ENCODE data around the gene SLC15A5.

Gene SLC15A5

DNA sequence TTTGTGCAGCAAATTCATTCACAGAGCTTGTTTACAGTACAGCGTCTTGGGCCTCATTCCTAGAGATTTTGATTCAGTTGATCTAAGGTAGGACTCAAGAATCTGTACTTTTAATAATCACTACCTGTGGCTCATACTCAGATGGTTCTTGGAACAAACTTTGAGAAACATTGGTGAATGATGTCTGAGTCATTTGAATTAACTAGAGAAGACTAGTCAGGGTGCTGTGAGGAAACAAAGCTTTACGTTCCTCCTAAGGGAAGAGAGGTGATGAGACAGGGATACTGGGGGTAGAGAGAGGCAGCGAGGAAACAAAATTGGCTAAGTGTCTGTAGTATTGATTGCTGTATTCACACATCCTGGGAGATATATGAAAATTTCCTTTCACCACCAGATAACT is 109.4 kb downstream of the SLC15A5 start:
- no peak for FAIRE-seq

DNA sequence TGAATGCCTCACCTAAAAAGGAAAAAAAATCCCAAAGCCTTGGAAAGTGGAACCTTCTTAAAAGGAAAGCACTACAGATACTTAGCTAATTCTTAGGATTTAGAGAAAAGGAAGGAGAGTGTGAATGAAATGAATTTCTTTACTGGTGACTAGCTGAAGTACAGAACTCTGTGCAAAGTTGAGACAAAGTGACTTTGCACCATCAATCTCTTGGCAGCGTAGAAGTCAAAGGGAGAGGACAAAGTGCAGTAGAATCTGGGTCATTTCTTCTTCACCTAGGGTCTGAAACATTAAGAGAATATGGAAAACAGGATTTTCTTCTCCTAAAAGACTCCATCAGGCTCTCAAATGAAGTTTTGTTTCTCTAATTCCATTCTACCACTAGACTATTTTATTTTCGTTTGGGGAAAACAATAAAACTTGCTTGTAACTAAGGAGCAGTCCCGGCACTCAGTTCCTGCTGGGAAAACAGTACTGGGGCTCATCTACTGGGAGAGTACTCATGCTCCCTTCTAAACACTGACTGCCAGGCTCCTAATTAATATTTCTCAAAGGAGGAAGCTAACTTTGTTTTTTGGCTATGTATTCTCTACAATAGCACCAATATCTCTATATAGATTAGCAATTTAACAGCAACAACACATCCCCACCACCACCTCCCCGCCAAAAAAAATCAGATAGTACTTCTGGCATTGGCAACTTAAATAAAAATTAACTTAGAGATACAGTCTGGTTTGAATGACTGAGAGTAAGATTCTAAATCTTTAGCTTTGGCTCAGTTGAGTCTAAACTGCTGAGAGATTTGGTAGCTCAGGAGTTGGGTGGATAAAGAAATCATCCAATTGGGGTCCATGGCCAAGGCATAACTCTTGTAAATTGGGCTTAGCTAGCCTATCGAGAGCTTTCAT is 110.7 kb downstream of the SLC15A5 start:
- FAIRE-seq = no peak

DNA sequence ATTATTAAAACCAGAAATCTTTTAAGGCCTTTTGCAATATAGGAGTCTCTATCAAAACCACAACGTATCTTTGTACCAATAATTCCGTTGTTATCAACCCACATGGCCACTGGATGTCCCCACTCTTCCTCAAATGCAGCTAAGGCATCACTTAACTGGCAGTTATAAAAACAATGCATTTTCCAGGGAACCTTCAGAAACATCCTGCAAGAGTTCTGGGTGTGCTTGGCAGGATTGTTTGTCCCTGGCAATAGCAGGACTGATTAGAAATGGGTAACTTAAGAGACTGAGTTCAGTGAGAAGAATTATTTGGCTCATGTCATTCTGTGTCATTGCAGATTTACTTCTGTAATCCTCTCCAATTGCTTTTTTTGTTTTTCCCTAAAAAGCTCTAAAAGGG is 112.0 kb downstream of the SLC15A5 start:
- FAIRE-seq = no peak

DNA sequence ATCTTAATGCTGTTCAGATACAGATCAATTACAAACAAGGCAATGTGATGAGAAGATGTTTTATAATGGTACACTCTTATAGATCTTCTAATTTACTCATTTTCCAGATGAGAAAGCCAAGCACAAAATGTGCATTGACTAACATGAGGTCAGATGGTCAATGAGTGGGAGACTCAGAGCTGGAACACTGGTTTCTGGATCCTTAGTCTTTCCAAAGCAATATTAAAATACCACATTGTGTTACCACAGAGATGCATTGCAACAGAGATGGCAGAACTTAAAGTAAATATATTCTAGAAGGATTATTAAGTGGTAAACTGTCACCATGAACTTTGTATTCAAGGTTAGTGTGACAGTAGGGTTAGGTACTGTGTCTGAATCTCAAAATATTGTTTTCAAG is 113.6 kb downstream of the SLC15A5 start:
- no peak for FAIRE-seq

DNA sequence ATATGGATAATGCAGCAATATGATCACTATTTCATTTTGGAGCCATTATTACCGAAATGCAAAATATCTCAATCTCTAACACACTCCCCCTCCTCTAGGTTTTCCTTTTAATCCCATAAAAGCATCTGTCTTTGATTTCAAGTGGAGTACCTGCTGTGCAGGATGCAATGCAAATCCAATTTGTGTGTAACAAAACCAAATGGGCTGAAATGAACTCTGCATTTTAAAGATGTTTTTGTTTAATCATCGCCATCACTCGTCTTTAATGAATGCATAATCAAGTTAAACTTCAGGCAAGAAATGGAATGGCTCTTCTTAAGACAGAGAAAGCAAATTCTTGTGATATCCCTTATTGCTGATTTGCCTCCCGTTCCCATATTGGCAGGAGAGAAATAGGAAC is 114.3 kb downstream of the SLC15A5 start:
- no peak for FAIRE-seq

DNA sequence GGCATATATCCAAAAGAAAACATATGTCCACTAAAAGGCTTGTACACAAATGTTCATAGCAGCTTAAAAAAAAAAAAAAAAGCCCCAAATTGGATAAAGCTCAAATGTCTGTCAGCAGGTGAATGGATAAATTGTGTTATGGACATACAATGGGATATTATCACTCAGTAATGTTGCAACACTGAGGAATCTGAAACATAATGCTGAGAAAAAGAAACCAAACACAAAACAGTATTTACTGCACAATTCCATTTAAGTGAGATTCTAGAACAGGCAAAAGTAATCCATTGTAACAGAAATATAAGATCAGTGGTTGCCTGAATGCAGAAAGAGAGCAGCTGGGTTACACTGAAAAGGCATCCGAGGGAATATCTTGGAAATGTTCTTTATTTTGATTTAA is 117.9 kb downstream of the SLC15A5 start:
- no peak for FAIRE-seq

DNA sequence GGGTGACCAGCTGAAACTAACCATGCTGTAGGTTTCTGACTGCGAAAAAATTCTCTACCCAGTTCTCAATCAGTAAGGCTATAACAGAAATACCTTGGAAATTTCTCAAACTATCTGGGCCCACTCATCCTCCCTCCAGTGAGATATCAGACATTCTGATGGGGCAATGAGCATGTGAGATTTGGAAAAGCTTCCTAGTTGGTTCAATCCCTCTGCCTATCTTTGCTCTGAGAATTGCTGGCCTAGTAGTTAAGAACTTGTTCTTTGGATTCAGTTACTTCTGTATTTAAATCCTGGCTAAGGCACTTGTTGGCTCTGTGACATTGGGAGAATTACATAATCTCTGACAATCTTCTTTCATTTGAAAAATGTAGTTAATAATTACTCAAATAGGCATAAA is 119.4 kb downstream of the SLC15A5 start:
- no peak for FAIRE-seq

DNA sequence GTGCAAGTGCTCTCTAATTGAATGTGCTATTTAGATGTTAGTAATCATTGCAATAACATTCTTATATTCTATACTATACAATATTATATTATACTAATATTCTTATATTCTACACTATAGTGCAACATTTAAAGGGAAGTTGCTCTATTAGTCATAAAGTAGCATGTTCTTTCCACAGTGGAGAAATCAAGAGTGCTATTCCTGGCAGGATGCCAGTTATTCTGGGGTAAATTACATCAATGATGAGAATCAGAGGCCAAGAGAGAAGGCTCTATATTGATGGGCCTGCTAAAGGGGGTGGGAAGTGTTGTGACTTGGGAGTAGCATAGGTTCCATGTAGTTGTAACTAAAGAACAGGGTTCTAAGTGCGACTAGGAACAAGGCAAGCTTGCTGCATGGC is 121.5 kb downstream of the SLC15A5 start:
- no peak for FAIRE-seq

DNA sequence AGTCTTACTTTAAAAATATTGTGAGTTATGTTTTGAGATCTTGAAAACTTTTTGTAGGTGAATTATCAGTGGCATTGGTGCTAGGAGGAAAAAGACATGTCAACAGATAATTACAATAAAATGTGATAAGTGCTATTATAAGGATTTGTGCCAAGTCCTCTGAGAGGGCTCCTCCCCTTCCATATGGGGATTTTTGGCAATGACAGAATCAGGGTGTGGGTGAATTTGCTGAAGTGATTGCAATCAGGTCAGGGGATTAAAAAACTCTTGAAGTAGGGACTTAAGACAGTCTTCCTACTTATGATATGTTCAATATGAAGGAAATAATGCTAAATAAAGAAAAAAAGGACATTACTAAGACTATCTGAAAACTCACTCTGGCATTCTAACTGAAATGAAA is 122.5 kb downstream of the SLC15A5 start:
- FAIRE-seq = no peak

DNA sequence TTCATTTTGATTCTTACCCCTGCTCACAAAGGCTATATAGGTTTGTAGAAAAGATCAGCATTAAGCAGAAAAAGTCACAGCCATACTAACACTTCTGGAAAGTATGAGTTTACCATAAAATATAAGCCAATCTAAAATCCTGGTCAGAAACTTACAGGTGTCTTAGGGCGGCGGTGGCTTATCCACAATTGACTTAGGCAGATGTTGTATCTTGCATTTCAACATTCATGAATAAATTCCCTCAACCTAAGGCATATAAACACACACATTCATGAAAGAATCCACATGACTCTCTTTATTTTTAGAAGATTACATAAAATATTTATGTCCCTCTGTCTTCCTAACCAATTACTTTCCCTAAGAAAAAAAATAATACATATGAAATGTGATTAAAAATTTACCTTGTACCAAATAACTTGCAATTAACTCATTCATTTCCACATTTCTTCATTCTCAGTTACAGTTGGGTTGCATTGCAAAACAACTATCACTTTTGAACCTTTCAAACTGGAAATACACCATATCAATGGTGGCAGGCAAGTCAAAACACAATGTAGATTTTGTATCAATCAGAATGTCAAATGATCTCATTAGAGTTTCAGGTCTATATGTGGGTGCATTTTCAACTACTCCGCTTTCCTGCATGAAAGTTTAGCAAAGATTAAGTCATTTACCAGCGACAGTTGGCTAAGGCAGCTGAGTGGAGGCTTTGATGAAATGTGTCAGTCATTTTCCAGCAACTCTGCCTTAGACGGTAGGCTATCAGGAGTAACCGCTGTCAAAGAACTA is 124.4 kb downstream of the SLC15A5 start:
- no peak for FAIRE-seq

DNA sequence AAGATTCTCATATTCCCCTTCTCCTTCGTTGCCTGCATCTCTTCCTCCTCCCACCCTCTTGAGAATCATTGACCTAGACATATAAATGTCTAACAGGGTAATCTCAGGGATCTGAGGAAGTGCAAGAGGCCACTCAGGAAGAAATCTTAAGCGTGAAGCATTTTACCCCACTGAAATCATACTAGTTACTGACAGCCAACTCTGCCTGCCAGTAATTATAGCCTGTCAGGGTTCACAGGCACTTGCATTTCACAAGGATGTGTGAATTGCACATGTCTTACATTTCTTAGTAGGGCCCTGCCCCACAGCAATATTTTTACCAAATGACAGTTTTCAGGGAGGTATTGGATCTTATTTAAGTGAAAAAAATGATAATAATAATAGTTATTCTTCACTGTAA is 127.2 kb downstream of the SLC15A5 start:
- FAIRE-seq = no peak

DNA sequence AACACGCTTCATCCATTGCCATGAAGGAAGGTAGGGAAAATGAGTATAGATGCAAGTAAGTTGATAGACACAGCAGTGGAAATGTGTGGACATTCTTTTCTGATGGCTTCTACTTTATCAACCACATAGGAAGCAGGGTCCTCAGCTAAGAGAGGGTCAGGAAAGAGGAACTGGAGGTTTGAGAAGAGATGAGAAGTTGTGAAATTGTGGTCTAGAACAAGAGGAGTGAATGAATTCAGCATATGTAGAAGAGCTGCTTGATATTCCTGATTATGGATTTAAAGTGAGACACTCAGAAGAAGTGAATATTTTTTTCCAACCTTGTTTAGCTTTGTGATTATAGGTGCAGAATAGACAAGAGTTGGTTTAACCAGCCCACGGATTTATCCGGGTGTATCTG is 128.5 kb downstream of the SLC15A5 start:
- FAIRE-seq = no peak
